Measurements from ENCODE around the gene SYNE4. TPM values are rescaled to one million over a fixed set of nuclear protein-coding genes. Genes with fewer than 3 reads are reported as not detected.

SYNE4 gene
- total and polyA plus RNA-seq, 12 donors: 0.26 to 0.62 (median 0.37) TPM; not detected in 7

DNA sequence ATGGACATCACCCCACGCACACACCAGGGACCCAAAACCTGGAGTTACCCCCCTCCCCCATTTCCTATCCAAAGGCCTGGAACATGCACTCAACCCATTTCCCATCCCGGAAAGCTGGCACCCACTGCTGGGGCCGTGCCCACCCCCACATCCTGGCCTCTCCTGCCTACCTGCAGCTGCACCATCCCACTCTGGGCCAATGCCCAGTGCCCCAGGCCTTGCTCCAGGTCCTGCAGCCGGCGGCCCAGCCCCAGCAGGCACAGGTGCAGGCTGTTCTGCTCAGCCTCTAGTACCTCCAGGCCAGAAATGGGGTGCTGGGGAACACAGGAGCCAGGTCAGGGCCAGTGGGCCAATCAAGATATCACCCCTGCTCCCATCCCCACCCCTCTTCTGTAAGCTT lies 1.7 kb downstream of the SYNE4 start:
- Histone ChIP-seq H3K36me3 (peaks cover 0 to 16% (median 0%) of the 10 kb centered on the region in 9 donors), H3K4me3 (no peak overlapping the region), H3K9me3 (no peaks in the 10 kb centered on the region), H3K4me1 (peaks cover 0 to 15% (median 5%) of the 10 kb centered on the region in 9 donors), H3K27ac (no peak overlapping the region), H3K27me3 (no peaks in the 10 kb centered on the region)
- WGBS, 2 donors: 83 to 84% methylated on average over 5 of the region's 5 CpGs
- intact Hi-C loops (cut with DNase I): no loop called here
- ATAC-seq: no peak
- TF ChIP-seq, protein P1, sequence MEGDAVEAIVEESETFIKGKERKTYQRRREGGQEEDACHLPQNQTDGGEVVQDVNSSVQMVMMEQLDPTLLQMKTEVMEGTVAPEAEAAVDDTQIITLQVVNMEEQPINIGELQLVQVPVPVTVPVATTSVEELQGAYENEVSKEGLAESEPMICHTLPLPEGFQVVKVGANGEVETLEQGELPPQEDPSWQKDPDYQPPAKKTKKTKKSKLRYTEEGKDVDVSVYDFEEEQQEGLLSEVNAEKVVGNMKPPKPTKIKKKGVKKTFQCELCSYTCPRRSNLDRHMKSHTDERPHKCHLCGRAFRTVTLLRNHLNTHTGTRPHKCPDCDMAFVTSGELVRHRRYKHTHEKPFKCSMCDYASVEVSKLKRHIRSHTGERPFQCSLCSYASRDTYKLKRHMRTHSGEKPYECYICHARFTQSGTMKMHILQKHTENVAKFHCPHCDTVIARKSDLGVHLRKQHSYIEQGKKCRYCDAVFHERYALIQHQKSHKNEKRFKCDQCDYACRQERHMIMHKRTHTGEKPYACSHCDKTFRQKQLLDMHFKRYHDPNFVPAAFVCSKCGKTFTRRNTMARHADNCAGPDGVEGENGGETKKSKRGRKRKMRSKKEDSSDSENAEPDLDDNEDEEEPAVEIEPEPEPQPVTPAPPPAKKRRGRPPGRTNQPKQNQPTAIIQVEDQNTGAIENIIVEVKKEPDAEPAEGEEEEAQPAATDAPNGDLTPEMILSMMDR (IDR thresholded peaks at IDR 0.05): no peak
- no peak for DNase-seq

GRCh38 chr19:36003284-36003683 lies 5.3 kb downstream of the SYNE4 start:
- DNase-seq (no peak), ATAC-seq (no peak)
- no peaks in the 10 kb centered on the region for H3K27me3 ChIP-seq
- peaks cover 0 to 16% (median 6%) of the 10 kb centered on the region in 9 donors for H3K4me1 ChIP-seq
- peaks cover 0 to 43% (median 0%) of the 10 kb centered on the region in 9 donors for H3K36me3 ChIP-seq
- H3K27ac ChIP-seq: no peak overlapping the region
- no peak overlapping the region for H3K4me3 ChIP-seq
- no peaks in the 10 kb centered on the region for H3K9me3 ChIP-seq
- WGBS, 2 donors: 84 to 90% methylated on average over 4 of the region's 4 CpGs
- intact Hi-C loops (cut with DNase I): no loop called here
- TF ChIP-seq, protein P1 (IDR thresholded peaks at IDR 0.05): no peak

DNA sequence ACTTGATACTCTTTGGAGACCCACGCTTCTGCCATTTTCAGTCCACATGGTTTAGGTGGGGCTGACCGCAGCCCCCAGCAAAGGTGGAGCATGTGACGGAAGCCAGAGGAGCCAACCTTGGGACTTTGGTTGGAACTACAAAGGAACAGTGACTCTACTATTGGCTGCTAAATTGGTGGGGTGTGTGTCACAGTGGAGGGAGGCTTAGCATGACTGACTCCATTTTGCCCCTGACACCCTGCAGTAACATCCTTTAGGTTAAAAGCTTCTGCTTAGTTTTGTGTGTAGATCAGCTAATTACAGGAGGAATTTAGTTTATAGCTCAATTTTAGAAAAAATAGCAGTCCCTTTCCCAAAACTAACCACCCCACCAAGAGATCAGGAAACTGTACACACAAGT lies 7.0 kb downstream of the SYNE4 start:
- DNase-seq (no peak), ATAC-seq (no peak)
- Histone ChIP-seq H3K27ac (no peak overlapping the region), H3K36me3 (peaks cover 0 to 59% (median 0%) of the 10 kb centered on the region in 9 donors), H3K9me3 (no peaks in the 10 kb centered on the region), H3K4me3 (no peak overlapping the region), H3K27me3 (no peaks in the 10 kb centered on the region), H3K4me1 (peaks cover 3 to 24% (median 8%) of the 10 kb centered on the region in 9 donors)
- intact Hi-C loops (cut with DNase I): no loop called here
- TF ChIP-seq, protein P1 (IDR thresholded peaks at IDR 0.05): no peak
- 96 to 97% methylated on average over 3 of the region's 3 CpGs for WGBS, 2 donors

GRCh38 chr19:35996777-35997176 lies 11.8 kb downstream of the SYNE4 start:
- peak overlapping the region in 2 of 10 donors; percentile 75 to 99 for H3K4me3 ChIP-seq
- peaks cover 10 to 45% (median 26%) of the 10 kb centered on the region in 9 donors for H3K4me1 ChIP-seq
- ATAC-seq: no peak
- 93% methylated on average over 8 of the region's 8 CpGs for WGBS, 2 donors
- no peaks in the 10 kb centered on the region for H3K9me3 ChIP-seq
- H3K27ac ChIP-seq: no peak overlapping the region
- TF ChIP-seq, protein P1 (IDR thresholded peaks at IDR 0.05): no peak
- intact Hi-C loops (cut with DNase I): loop anchor here in 2 of 10 donors (5.0 to 10.0 kb wide), 2 partner anchors 56 to 118 kb away; partner anchors contain the start of genes OVOL3 (in 1 of the 2), POLR2I (in 1 of the 2), TBCB (in 1 of the 2) and THAP8 (in 1 of the 2)
- no peaks in the 10 kb centered on the region for H3K27me3 ChIP-seq
- peaks cover 0 to 42% (median 0%) of the 10 kb centered on the region in 9 donors for H3K36me3 ChIP-seq
- no peak for DNase-seq

Measured in heart right ventricle (tissue), 16 donors.